Type B pancreatic cell (in vitro differentiated cells): ENCODE results near the gene LARGE1. TPM values are rescaled to one million over a fixed set of nuclear protein-coding genes. Genes with fewer than 3 reads are reported as not detected.

ENCODE experiments used
- DNase-seq: peaks from one replicate; pipeline ENCODE4 v3.0.0; 2021; ENCODE audit warnings: mixed read lengths; ENCODE audit not compliant: unreplicated experiment; ENCODE audit errors: extremely low spot score
- H3K27ac Mint-ChIP-seq: 2 replicates; pipeline ENCODE4 v1.8.0; 2021; ENCODE audit warnings: mild to moderate bottlenecking, mixed read lengths
- H3K27me3 Mint-ChIP-seq: 2 replicates; pipeline ENCODE4 v1.8.0; 2021; ENCODE audit warnings: mixed read lengths
- H3K36me3 Mint-ChIP-seq: 2 replicates; pipeline ENCODE4 v1.8.0; 2021; ENCODE audit warnings: mixed read lengths
- H3K4me1 Mint-ChIP-seq: one replicate; pipeline ENCODE4 v1.8.0; 2021; ENCODE audit warnings: mixed read lengths; ENCODE audit not compliant: unreplicated experiment
- H3K4me3 Mint-ChIP-seq: 2 replicates; pipeline ENCODE4 v1.8.0; 2021; ENCODE audit warnings: mild to moderate bottlenecking, mixed read lengths
- H3K9me3 Mint-ChIP-seq: 2 replicates; pipeline ENCODE4 v1.8.0; 2021; ENCODE audit warnings: mixed read lengths
- total RNA-seq: library from RNA; stranded (reverse); gene quantifications from 2 replicates; pipeline ENCODE4 v1.2.1, GENCODE V29; 2021; ENCODE audit warnings: low replicate concordance
- TF ChIP-seq, protein P1 (sequence below): fragments of 200-600 bp; sonication (generic); conservative IDR thresholded peaks from 2 replicates; pipeline ENCODE4 v1.5.0; 2021; ENCODE audit warnings: antibody characterized with exemption, mild to moderate bottlenecking

Gene LARGE1
- total RNA-seq, 1 donor from 2014 or later = 96.6 TPM

DNA sequence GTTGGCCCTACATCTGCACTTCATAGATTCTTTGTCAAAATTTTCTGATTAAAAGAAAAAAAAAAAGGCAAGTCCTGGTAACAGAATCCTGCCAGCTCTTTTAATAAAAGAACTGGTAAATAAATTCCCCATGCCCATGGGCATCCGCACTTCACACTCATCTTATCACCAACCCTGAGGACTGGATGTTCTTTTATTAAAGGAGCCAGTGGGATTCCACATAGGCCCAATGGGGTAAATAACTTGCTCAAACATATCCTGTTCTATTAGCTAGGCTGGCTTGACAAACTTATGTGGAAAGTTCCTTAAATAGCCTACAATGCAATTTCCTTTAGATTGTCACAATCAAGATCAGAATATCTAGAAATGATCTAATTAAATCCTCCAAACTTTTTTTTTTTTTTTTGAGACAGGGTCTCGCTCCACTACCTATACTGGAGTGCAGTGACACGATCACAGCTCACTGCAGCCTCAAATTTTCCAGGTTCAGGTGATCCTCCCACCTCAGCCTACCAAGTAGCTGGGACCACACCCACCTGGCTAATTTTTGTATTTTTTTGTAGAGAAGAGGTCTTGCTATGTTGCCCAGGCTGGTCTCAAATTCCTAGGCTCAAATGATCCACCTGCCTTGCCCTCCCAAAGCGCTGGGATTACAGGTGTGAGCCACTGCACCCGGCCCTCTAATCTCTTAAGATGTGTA lies 380.9 kb downstream of the LARGE1 start:
- Mint-ChIP-seq H3K27ac (peak overlapping the region; percentile 80), H3K4me1 (peaks cover 39% of the 10 kb centered on the region), H3K36me3 (peaks cover 19% of the 10 kb centered on the region), H3K4me3 (no peak overlapping the region), H3K9me3 (no peaks in the 10 kb centered on the region), H3K27me3 (no peaks in the 10 kb centered on the region)
- no peak for DNase-seq
- TF ChIP-seq, protein P1, sequence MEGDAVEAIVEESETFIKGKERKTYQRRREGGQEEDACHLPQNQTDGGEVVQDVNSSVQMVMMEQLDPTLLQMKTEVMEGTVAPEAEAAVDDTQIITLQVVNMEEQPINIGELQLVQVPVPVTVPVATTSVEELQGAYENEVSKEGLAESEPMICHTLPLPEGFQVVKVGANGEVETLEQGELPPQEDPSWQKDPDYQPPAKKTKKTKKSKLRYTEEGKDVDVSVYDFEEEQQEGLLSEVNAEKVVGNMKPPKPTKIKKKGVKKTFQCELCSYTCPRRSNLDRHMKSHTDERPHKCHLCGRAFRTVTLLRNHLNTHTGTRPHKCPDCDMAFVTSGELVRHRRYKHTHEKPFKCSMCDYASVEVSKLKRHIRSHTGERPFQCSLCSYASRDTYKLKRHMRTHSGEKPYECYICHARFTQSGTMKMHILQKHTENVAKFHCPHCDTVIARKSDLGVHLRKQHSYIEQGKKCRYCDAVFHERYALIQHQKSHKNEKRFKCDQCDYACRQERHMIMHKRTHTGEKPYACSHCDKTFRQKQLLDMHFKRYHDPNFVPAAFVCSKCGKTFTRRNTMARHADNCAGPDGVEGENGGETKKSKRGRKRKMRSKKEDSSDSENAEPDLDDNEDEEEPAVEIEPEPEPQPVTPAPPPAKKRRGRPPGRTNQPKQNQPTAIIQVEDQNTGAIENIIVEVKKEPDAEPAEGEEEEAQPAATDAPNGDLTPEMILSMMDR = no peak

- H3K9me3 Mint-ChIP-seq = no peaks in the 10 kb centered on the region
- H3K4me3 Mint-ChIP-seq = no peak overlapping the region
- peaks cover 20% of the 10 kb centered on the region for H3K36me3 Mint-ChIP-seq
- TF ChIP-seq, protein P1 = no peak
- H3K4me1 Mint-ChIP-seq = peaks cover 38% of the 10 kb centered on the region
- no peaks in the 10 kb centered on the region for H3K27me3 Mint-ChIP-seq
- DNase-seq = no peak
- no peak overlapping the region for H3K27ac Mint-ChIP-seq
These were observed 381.9 kb downstream of the LARGE1 start for GRCh38 chr22:33538277-33538885.

GRCh38 chr22:33537059-33537458 lies 383.2 kb downstream of the LARGE1 start:
- no peaks in the 10 kb centered on the region for H3K27me3 Mint-ChIP-seq
- peak overlapping the region; percentile 51 for H3K27ac Mint-ChIP-seq
- peaks cover 29% of the 10 kb centered on the region for H3K4me1 Mint-ChIP-seq
- no peak for DNase-seq
- peaks cover 20% of the 10 kb centered on the region for H3K36me3 Mint-ChIP-seq
- no peak overlapping the region for H3K4me3 Mint-ChIP-seq
- TF ChIP-seq, protein P1 = no peak
- no peaks in the 10 kb centered on the region for H3K9me3 Mint-ChIP-seq

DNA sequence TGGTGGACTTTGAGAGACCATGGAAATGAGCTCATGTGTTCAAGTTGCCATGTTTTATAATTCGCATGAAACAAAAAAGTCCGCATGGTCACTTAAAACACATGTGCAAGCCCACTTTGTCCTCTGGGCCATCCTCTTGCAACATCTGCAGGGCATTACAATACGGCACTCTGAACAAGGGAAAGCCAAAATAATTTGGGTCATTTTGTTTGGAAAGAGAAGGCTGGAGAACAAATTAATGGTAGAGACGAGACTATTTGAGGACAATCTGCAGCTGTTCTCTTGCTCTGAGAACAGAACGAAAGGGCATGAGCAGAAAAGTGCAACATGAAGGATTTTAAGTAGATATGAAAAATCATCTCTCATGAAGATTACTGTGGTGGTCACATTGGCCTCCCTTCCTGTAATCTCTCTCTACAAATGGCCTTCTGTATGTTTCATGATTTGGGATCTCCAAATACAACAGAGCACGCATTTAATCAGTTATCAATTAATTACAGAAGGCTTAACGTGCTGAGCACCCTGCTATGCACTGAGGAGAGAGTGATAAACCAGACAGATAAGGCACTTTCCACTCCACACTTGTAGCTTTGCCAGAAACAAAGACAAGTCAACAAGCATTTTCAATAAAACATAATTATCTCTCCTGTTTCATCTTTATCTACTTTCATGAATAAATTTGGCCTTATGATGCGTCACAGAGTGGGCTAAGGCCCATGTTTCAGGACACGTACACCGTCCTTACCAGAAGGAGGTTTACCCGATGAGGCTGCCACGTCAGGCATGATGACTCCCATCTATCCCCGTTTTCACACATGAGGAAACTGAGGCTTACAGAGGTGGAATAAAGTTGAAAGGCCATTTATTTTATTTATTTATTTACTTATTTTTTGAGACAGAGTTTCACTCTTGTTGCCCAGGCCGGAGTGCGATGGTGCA lies 384.1 kb downstream of the LARGE1 start:
- Mint-ChIP-seq H3K27ac (no peak overlapping the region), H3K27me3 (no peaks in the 10 kb centered on the region), H3K4me1 (peaks cover 29% of the 10 kb centered on the region), H3K9me3 (peaks cover 3% of the 10 kb centered on the region), H3K4me3 (no peak overlapping the region), H3K36me3 (peaks cover 24% of the 10 kb centered on the region)
- DNase-seq = no peak
- TF ChIP-seq, protein P1 = no peak

DNA sequence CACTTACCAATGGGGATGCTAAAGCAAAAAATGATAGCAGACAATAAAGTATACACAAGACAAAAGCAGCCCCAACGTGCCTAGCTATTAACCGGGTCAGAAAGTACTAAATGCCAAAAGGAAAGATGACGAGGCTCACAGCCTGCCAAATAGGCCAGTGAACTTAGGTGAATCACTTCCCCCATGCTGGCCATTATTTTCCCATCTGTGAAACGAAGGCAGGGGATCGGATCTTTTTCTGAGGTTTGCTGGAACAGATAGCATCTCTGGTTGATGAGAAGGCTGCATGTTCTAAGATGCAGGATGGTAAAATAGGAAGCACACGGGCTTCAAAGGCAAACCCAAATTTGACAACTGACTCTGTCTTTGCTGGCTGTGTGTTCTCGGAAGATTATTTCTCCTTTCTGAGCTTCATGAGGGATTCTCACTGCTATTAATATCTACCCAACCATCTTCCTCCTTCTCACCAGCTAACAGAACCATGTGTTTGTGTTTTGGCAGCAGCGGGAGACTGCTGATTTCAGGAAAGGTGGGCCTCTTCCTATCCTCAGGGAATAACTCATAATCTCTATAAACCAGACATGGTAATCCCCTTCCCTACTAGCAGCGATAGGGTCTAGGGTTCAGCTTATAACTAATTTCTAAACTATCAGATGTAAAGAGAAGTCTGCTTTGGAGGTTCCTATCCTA lies 390.7 kb downstream of the LARGE1 start:
- Mint-ChIP-seq H3K36me3 (peaks cover 21% of the 10 kb centered on the region), H3K4me1 (peaks cover 39% of the 10 kb centered on the region), H3K9me3 (peaks cover 3% of the 10 kb centered on the region), H3K27me3 (no peaks in the 10 kb centered on the region), H3K4me3 (no peak overlapping the region), H3K27ac (no peak overlapping the region)
- DNase-seq = no peak
- TF ChIP-seq, protein P1 = no peak
